Pancreas (tissue), 10 donors: ENCODE measurements around the gene KRT7. TPM values are rescaled to one million over a fixed set of nuclear protein-coding genes. Genes with fewer than 3 reads are reported as not detected.
A peak's percentile ranks its signal among the peaks of the same experiment; 100 is the strongest.

ENCODE experiments used
- ATAC-seq, 4 donors: fragments of 200-7000 bp; cut with Tn5 transposase; one replicate each; pipeline versions ENCODE4 v1.8.0 to v1.9.1; 2020; ENCODE audit warnings: mild to moderate bottlenecking in 4 of 4, moderate library complexity in 4 of 4
- DNase-seq, 6 donors: peaks; one replicate each; pipeline ENCODE4 v3.0.0-alpha.2; 2020
- FAIRE-seq: peaks from 2 replicates; lab custom pipeline; 2012; peaks lifted over from hg19 to GRCh38; lab: Jason Lieb, UNC
- H3K27ac ChIP-seq, 4 donors: fragments of 200-600 bp; sonication (generic); 1 replicate in 3 of 4; 2 replicates in 1 of 4; pipeline versions ENCODE4 v1.5.0 to v1.8.0; 2020
- H3K27me3 ChIP-seq, 4 donors: fragments of 200-600 bp; one replicate each; pipeline ENCODE4 v1.8.0; 2021
- H3K36me3 ChIP-seq, 3 donors: fragments of 200-600 bp; sonication (generic) in 1 of 3; one replicate each; pipeline versions ENCODE4 v1.5.0 to v1.8.0; 2020 to 2021
- H3K4me1 ChIP-seq, 3 donors: fragments of 200-600 bp; one replicate each; pipeline ENCODE4 v1.8.0; 2021
- H3K4me3 ChIP-seq, 4 donors: fragments of 200-600 bp; sonication (generic) in 2 of 4; one replicate each; pipeline versions ENCODE4 v1.5.0 to v1.8.0; 2020 to 2021
- H3K9me3 ChIP-seq, 4 donors: fragments of 200-600 bp; one replicate each; pipeline ENCODE4 v1.8.0; 2021
- CTCF ChIP-seq, 4 donors: fragments of 200-600 bp; sonication (generic) in 3 of 4; IDR thresholded peaks; one replicate each; pipeline versions ENCODE4 v1.5.0 to v1.8.0; 2021; ENCODE audit warnings: antibody characterized with exemption in 4 of 4
- WGBS, 2 donors: extraction: QIAGEN DNeasy Blood & Tissue Kit; methylation state at CpG; one replicate each; pipeline ENCODE4 v1.1.7; 2013; 5-methylcytosine and 5-hydroxymethylcytosine counted together
- intact Hi-C, 3 donors: fragments of 100-400 bp; cut with DNase I; formaldehyde crosslinking; loops; one replicate each; pipeline versions ENCODE4 v1.11.1 to v1.14.2; 2022
- polyA plus RNA-seq, 2 donors: library from polyadenylated mRNA; stranded (reverse); fragments of 200-250 nt; gene quantifications; one replicate each; pipeline ENCODE4 v1.2.3, GENCODE V29; 2013
- total RNA-seq, 6 donors: library from RNA; stranded (reverse); fragmentation: NEBNext Ultra II Directional in 4 of 6; extraction: Animal tissue kit (Norgen Biotek cat#: 25700) in 4 of 6; gene quantifications; one replicate each; pipeline versions ENCODE4 v1.2.1 to v1.2.4, GENCODE V29; 2021 to 2023
- donor health status: healthy with polysubstance abuse.
- donor health status: DM: no; HTN: no; CAD: no; lungs with moderate emphysema.
- donor health status: DM: no; HTN: no; CAD: no.
- donor health status: control.
- donor health status: control.
- donor health status: Bipolar disorder and iron deficiency.
- donor health status: DM: yes; HTN: yes; CAD: no.
- donor health status: DM: no; HTN: no; CAD: no.
- donor health status: DM: no; HTN: no; CAD: no.
- donor health status: DM: yes; HTN: yes; CAD: no.

Gene KRT7
- total and polyA plus RNA-seq, 8 donors = 57.5 to 336 (median 116) TPM

- H3K4me3 ChIP-seq = no peak overlapping the region
- ATAC-seq (no peak), FAIRE-seq (no peak), DNase-seq (no peak)
- intact Hi-C loops = no loop called here
- no peaks in the 10 kb centered on the region for H3K36me3 ChIP-seq
- H3K9me3 ChIP-seq = no peaks in the 10 kb centered on the region
- 90% methylated on average over 16 of the region's 16 CpGs for WGBS, 2 donors
- H3K4me1 ChIP-seq = no peaks in the 10 kb centered on the region
- no peak for TF ChIP-seq CTCF (IDR thresholded peaks at IDR 0.05)
- H3K27ac ChIP-seq = peak overlapping the region in 1 of 4 donors; percentile 48
- H3K27me3 ChIP-seq = no peaks in the 10 kb centered on the region
Observed at GRCh38 chr12:52185400-52185967, 47.6 kb upstream of the KRT7 start.

- intact Hi-C loops = no loop called here
- ATAC-seq (peak in 1 of 4 donors; percentile 35), DNase-seq (no peak), FAIRE-seq (no peak)
- Histone ChIP-seq H3K4me3 (no peak overlapping the region), H3K4me1 (no peaks in the 10 kb centered on the region), H3K9me3 (no peaks in the 10 kb centered on the region), H3K27me3 (no peaks in the 10 kb centered on the region), H3K36me3 (no peaks in the 10 kb centered on the region), H3K27ac (peak overlapping the region in 1 of 4 donors; percentile 48)
- WGBS, 2 donors = 89 to 92% methylated on average over 8 of the region's 8 CpGs
- TF ChIP-seq CTCF (IDR thresholded peaks at IDR 0.05) = no peak
Observed at GRCh38 chr12:52186118-52186840, 46.8 kb upstream of the KRT7 start.

- peaks cover under 1 to 5% (median 2%) of the 10 kb centered on the region in 3 donors for H3K4me1 ChIP-seq
- H3K27me3 ChIP-seq = no peaks in the 10 kb centered on the region
- intact Hi-C loops = no loop called here
- peak overlapping the region in 1 of 4 donors; percentile 48 for H3K27ac ChIP-seq
- TF ChIP-seq CTCF (IDR thresholded peaks at IDR 0.05) = no peak
- no peak overlapping the region for H3K4me3 ChIP-seq
- H3K36me3 ChIP-seq = no peaks in the 10 kb centered on the region
- FAIRE-seq (no peak), ATAC-seq (no peak), DNase-seq (no peak)
- WGBS, 2 donors = 87 to 88% methylated on average over 11 of the region's 11 CpGs
- H3K9me3 ChIP-seq = no peaks in the 10 kb centered on the region
Observed at GRCh38 chr12:52187206-52187605, 45.8 kb upstream of the KRT7 start.

- Histone ChIP-seq H3K27ac (no peak overlapping the region), H3K4me3 (no peak overlapping the region), H3K27me3 (no peaks in the 10 kb centered on the region), H3K4me1 (peaks cover 5 to 8% (median 6%) of the 10 kb centered on the region in 3 donors), H3K9me3 (no peaks in the 10 kb centered on the region), H3K36me3 (no peaks in the 10 kb centered on the region)
- intact Hi-C loops = no loop called here
- ATAC-seq (no peak), DNase-seq (no peak), FAIRE-seq (no peak)
- TF ChIP-seq CTCF (IDR thresholded peaks at IDR 0.05) = no peak
- 93 to 97% methylated on average over 5 of the region's 5 CpGs for WGBS, 2 donors
Observed at GRCh38 chr12:52187640-52188039, 45.4 kb upstream of the KRT7 start.

- Histone ChIP-seq H3K27me3 (no peaks in the 10 kb centered on the region), H3K4me3 (no peak overlapping the region), H3K9me3 (no peaks in the 10 kb centered on the region), H3K36me3 (no peaks in the 10 kb centered on the region), H3K4me1 (peaks cover 10 to 14% (median 13%) of the 10 kb centered on the region in 3 donors), H3K27ac (peak overlapping the region in 1 of 4 donors; percentile 11)
- ATAC-seq (no peak), FAIRE-seq (no peak), DNase-seq (no peak)
- no peak for TF ChIP-seq CTCF (IDR thresholded peaks at IDR 0.05)
- WGBS, 2 donors = 85 to 92% methylated on average over 7 of the region's 7 CpGs
- intact Hi-C loops = no loop called here
Observed at GRCh38 chr12:52188658-52189057, 44.4 kb upstream of the KRT7 start.
